OCI-LY7 (cell line): ENCODE data around the gene FAM151A. TPM values are rescaled to one million over a fixed set of nuclear protein-coding genes. Genes with fewer than 3 reads are reported as not detected.

ENCODE experiments used
- BruUV-seq: library from RNA; stranded (reverse); fragments of 400-500 nt; replicated peaks from 2 replicates; lab custom pipeline; 2021; lab: Mats Ljungman, UMichigan
- CTCF ChIA-PET: fragments of 300-600 bp; sonication (Branson Sonifier 250); formaldehyde crosslinking; loops from one replicate; lab custom pipeline; 2022; ENCODE audit warnings: antibody characterized with exemption; ENCODE audit not compliant: unreplicated experiment; lab: Charles Lee
- POLR2A ChIA-PET: fragments of 300-600 bp; sonication (Branson Sonifier 250); formaldehyde crosslinking; loops from one replicate; lab custom pipeline; 2022; ENCODE audit warnings: antibody characterized with exemption; lab: Charles Lee
- DNase-seq: peaks from one replicate; pipeline ENCODE4 v3.0.0-alpha.2; 2015; ENCODE audit warnings: low spot score
- H2AFZ ChIP-seq: fragments of 200-600 bp; sonication (generic), shearing (Covaris generic); 2 replicates; pipeline ENCODE4 v1.6.1; 2014; ENCODE audit warnings: mild to moderate bottlenecking, antibody characterized with exemption, low read length, moderate library complexity
- H3K27ac ChIP-seq: fragments of 200-600 bp; sonication (generic); 2 replicates; pipeline ENCODE4 v1.5.1; 2014; ENCODE audit warnings: mixed run types, low read depth, mild to moderate bottlenecking, moderate library complexity, low read length, inconsistent platforms; ENCODE audit not compliant: poor library complexity, severe bottlenecking
- H3K36me3 ChIP-seq: fragments of 200-600 bp; sonication (generic); 2 replicates; pipeline ENCODE4 v1.6.1; 2014; ENCODE audit warnings: mild to moderate bottlenecking, antibody characterized with exemption, low read length, moderate library complexity, mixed read lengths; ENCODE audit not compliant: insufficient read depth
- H3K4me1 ChIP-seq: fragments of 200-600 bp; sonication (generic); 2 replicates; pipeline ENCODE4 v1.5.1; 2014; ENCODE audit warnings: mild to moderate bottlenecking, low read length; ENCODE audit not compliant: insufficient read depth, poor library complexity, severe bottlenecking
- H3K4me2 ChIP-seq: fragments of 200-600 bp; sonication (generic); 2 replicates; pipeline ENCODE4 v1.6.1; 2014; ENCODE audit warnings: mild to moderate bottlenecking, low read length
- H3K4me3 ChIP-seq: fragments of 200-600 bp; sonication (generic); 2 replicates; pipeline ENCODE4 v1.5.1; 2014; ENCODE audit warnings: mild to moderate bottlenecking, low read depth, low read length; ENCODE audit not compliant: poor library complexity, severe bottlenecking
- H3K79me2 ChIP-seq: fragments of 200-600 bp; sonication (generic); 2 replicates; pipeline ENCODE4 v1.6.1; 2016; ENCODE audit warnings: low read depth, mild to moderate bottlenecking, low read length, moderate library complexity, mixed read lengths; ENCODE audit not compliant: insufficient read depth
- H3K9me2 ChIP-seq: fragments of 200-600 bp; sonication (generic); 2 replicates; pipeline ENCODE4 v1.6.1; 2016; ENCODE audit warnings: mild to moderate bottlenecking, low read length, mixed read lengths; ENCODE audit not compliant: insufficient read depth
- H3K9me3 ChIP-seq: fragments of 200-600 bp; sonication (generic); 2 replicates; pipeline ENCODE4 v1.6.1; 2014; ENCODE audit warnings: mild to moderate bottlenecking, mixed run types, low read length, mixed read lengths
- H4K20me1 ChIP-seq: fragments of 200-600 bp; sonication (generic); 2 replicates; pipeline ENCODE4 v1.6.1; 2014; ENCODE audit warnings: mild to moderate bottlenecking, antibody characterized with exemption, low read length, moderate library complexity, mixed read lengths; ENCODE audit not compliant: insufficient read depth
- EZH2phosphoT487 ChIP-seq: fragments of 200-600 bp; sonication (generic); IDR thresholded peaks from 2 replicates; pipeline ENCODE4 v1.6.1; 2018; ENCODE audit warnings: low read depth, borderline replicate concordance, mild to moderate bottlenecking, mixed run types, antibody characterized with exemption, low read length, moderate library complexity, mixed read lengths
- intact Hi-C: fragments of 100-400 bp; cut with micrococcal nuclease; formaldehyde crosslinking; loops from one replicate; pipeline ENCODE4 v1.10.0; 2022; ENCODE audit not compliant: unreplicated experiment
- total RNA-seq, 2 experiments: library from RNA; depleted of rRNA in 1 of 2; stranded (reverse); fragments of >200 nt in 1 of 2; shearing (Covaris generic) in 1 of 2; gene quantifications; 2 replicates each; pipeline ENCODE4 v1.2.3, GENCODE V29; 2014 to 2022
- TF ChIP-seq, protein P1 (sequence below): fragments of 200-600 bp; sonication (generic); conservative IDR thresholded peaks from 2 replicates; pipeline ENCODE4 v1.5.1; 2014; ENCODE audit warnings: mild to moderate bottlenecking, antibody characterized with exemption, low read length, moderate library complexity, mixed read lengths

FAM151A gene
- total RNA-seq, 2 experiments from 2014 or later: not detected

DNA sequence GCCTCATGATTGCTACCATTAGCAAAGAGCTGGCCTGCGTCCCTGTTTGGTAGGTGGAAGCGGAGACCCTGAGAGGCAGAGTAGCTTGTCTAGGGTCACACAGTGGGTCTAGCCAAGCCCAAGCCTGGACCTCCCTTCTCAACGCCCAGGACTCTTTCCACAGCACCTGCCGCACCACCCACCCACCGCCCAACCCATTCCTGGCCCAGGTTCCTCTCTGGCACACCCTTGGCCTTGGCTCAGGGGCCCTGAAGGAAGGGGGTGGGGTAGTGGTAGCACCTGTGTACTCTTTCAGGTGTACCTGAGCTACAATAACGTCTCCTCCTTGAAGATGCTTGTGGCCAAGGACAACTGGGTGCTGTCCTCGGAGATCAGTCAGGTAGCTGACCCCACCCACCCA, 19.3 kb downstream of the FAM151A start:
- H2AFZ ChIP-seq: no peak overlapping the region
- no peak for TF ChIP-seq EZH2phosphoT487
- TF ChIP-seq, protein P1, sequence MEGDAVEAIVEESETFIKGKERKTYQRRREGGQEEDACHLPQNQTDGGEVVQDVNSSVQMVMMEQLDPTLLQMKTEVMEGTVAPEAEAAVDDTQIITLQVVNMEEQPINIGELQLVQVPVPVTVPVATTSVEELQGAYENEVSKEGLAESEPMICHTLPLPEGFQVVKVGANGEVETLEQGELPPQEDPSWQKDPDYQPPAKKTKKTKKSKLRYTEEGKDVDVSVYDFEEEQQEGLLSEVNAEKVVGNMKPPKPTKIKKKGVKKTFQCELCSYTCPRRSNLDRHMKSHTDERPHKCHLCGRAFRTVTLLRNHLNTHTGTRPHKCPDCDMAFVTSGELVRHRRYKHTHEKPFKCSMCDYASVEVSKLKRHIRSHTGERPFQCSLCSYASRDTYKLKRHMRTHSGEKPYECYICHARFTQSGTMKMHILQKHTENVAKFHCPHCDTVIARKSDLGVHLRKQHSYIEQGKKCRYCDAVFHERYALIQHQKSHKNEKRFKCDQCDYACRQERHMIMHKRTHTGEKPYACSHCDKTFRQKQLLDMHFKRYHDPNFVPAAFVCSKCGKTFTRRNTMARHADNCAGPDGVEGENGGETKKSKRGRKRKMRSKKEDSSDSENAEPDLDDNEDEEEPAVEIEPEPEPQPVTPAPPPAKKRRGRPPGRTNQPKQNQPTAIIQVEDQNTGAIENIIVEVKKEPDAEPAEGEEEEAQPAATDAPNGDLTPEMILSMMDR: no peak
- BruUV-seq: no TSS peak
- peaks cover 10% of the 10 kb centered on the region for H3K4me1 ChIP-seq
- no peaks in the 10 kb centered on the region for H3K79me2 ChIP-seq
- intact Hi-C loops: no loop called here
- no peaks in the 10 kb centered on the region for H3K9me3 ChIP-seq
- no peak overlapping the region for H3K4me2 ChIP-seq
- H4K20me1 ChIP-seq: no peaks in the 10 kb centered on the region
- no peak overlapping the region for H3K27ac ChIP-seq
- DNase-seq: no peak
- no peaks in the 10 kb centered on the region for H3K9me2 ChIP-seq
- ChIA-PET POLR2A (no interaction called here), CTCF (no interaction called here)
- no peak overlapping the region for H3K4me3 ChIP-seq
- no peaks in the 10 kb centered on the region for H3K36me3 ChIP-seq

DNA sequence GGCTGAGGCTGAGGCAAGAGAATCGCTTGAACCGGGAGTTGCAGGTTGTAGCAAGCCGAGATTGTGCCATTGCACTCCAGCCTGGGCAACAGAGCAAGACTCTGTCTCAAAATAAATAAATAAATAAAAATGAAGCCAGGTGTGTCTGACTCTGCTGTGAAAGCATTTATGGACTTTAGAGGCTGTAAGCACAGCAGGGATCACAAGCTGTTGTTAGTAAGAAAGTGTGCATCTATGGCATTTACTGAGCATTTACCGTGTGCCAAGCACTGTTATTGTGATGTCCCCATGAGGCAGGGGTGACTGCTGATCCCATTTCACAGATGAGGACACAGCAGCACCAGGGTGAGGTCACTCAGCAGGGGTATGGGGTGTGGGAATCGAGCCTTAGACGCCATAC, 20.1 kb downstream of the FAM151A start:
- intact Hi-C loops: no loop called here
- POLR2A ChIA-PET: no interaction called here
- Histone ChIP-seq H3K4me1 (peaks cover 10% of the 10 kb centered on the region), H3K9me2 (no peaks in the 10 kb centered on the region), H2AFZ (no peak overlapping the region), H4K20me1 (no peaks in the 10 kb centered on the region), H3K4me2 (no peak overlapping the region), H3K4me3 (no peak overlapping the region), H3K9me3 (no peaks in the 10 kb centered on the region), H3K79me2 (no peaks in the 10 kb centered on the region), H3K27ac (no peak overlapping the region), H3K36me3 (no peaks in the 10 kb centered on the region)
- no peak for TF ChIP-seq EZH2phosphoT487
- TF ChIP-seq, protein P1: no peak
- CTCF ChIA-PET: no interaction called here
- no TSS peak for BruUV-seq
- no peak for DNase-seq

DNA sequence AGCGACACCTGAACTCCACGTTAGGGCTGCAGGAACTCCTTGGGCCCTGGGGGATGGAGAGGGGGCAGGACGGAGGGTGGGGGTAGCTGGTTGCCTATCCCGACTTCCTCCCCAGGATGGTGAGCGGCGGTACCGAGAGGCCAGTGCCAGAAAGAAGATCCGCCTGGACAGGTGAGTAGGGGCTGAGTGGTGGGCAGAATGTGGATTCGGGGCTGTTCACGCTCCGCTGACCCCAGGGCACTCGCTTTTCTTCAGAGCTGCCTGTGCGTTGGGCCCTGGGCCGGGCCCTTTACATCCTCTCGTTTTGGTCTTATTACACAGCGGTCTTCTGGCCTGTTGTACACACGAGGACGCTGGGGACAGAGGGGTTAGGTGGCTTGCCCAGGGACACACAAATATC, 20.8 kb downstream of the FAM151A start:
- no peaks in the 10 kb centered on the region for H3K9me2 ChIP-seq
- POLR2A ChIA-PET: no interaction called here
- DNase-seq: no peak
- H3K9me3 ChIP-seq: no peaks in the 10 kb centered on the region
- H3K4me1 ChIP-seq: peaks cover 10% of the 10 kb centered on the region
- H2AFZ ChIP-seq: no peak overlapping the region
- H3K36me3 ChIP-seq: no peaks in the 10 kb centered on the region
- H3K27ac ChIP-seq: no peak overlapping the region
- no peak overlapping the region for H3K4me3 ChIP-seq
- intact Hi-C loops: no loop called here
- no peaks in the 10 kb centered on the region for H4K20me1 ChIP-seq
- H3K79me2 ChIP-seq: no peaks in the 10 kb centered on the region
- no peak overlapping the region for H3K4me2 ChIP-seq
- TF ChIP-seq EZH2phosphoT487: no peak
- TF ChIP-seq, protein P1: no peak
- CTCF ChIA-PET: no interaction called here
- no TSS peak for BruUV-seq
